PFSK-1 (cell line): ENCODE data around the gene SELENOW.
A peak's percentile ranks its signal among the peaks of the same experiment; 100 is the strongest.

Experiments
- FOXP2 ChIP-seq: optimal IDR thresholded peaks from 2 replicates; pipeline ENCODE3; 2011; ENCODE audit warnings: borderline replicate concordance, control low read depth, inconsistent platforms; ENCODE audit not compliant: insufficient read depth; ENCODE audit errors: extremely low read length, extremely low read depth
- POLR2AphosphoS5 ChIP-seq: IDR thresholded peaks from 2 replicates; pipeline ENCODE4 v1.6.1; 2012; ENCODE audit warnings: low read depth, mild to moderate bottlenecking, control low read depth, low read length, moderate library complexity
- SIN3A ChIP-seq: IDR thresholded peaks from 2 replicates; pipeline ENCODE4 v1.6.1; 2012; ENCODE audit warnings: mild to moderate bottlenecking, low read length, moderate library complexity, borderline replicate concordance; ENCODE audit not compliant: insufficient read depth
- TAF1 ChIP-seq: IDR thresholded peaks from 2 replicates; pipeline ENCODE4 v1.6.1; 2012; ENCODE audit warnings: low read length, control low read depth, borderline replicate concordance; ENCODE audit not compliant: insufficient read depth
- TF ChIP-seq, protein P1 (sequence below), 2 experiments: IDR thresholded peaks; 2 replicates each; pipeline versions ENCODE4 v1.6.1 to v1.8.0; 2011 to 2012; ENCODE audit warnings: low read depth in 2 of 2, low read length in 2 of 2, control low read depth in 1 of 2, inconsistent platforms in 1 of 2, mild to moderate bottlenecking in 1 of 2, moderate library complexity in 1 of 2; ENCODE audit not compliant: insufficient read depth in 1 of 2

SELENOW gene

DNA sequence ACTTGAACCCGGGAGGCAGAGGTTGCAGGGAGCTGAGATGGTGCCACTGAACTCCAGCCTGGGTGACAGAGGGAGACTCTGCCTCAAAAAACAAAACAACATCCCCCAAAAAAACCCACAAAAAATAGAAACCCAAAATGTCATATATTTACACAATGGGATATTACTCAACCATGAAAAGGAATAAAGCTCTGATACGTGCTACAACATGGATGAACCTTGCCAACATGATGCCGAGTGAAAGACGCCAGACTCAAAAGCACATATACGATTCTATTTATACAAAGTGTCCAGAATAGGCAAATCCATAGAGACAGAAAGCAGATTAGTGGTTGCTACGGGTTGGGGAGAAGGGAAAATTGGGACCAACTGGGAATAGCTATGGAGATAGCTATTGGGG, 27.9 kb downstream of the SELENOW start:
- TF ChIP-seq SIN3A = no peak
- TF ChIP-seq, protein P1, sequence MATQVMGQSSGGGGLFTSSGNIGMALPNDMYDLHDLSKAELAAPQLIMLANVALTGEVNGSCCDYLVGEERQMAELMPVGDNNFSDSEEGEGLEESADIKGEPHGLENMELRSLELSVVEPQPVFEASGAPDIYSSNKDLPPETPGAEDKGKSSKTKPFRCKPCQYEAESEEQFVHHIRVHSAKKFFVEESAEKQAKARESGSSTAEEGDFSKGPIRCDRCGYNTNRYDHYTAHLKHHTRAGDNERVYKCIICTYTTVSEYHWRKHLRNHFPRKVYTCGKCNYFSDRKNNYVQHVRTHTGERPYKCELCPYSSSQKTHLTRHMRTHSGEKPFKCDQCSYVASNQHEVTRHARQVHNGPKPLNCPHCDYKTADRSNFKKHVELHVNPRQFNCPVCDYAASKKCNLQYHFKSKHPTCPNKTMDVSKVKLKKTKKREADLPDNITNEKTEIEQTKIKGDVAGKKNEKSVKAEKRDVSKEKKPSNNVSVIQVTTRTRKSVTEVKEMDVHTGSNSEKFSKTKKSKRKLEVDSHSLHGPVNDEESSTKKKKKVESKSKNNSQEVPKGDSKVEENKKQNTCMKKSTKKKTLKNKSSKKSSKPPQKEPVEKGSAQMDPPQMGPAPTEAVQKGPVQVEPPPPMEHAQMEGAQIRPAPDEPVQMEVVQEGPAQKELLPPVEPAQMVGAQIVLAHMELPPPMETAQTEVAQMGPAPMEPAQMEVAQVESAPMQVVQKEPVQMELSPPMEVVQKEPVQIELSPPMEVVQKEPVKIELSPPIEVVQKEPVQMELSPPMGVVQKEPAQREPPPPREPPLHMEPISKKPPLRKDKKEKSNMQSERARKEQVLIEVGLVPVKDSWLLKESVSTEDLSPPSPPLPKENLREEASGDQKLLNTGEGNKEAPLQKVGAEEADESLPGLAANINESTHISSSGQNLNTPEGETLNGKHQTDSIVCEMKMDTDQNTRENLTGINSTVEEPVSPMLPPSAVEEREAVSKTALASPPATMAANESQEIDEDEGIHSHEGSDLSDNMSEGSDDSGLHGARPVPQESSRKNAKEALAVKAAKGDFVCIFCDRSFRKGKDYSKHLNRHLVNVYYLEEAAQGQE (IDR thresholded peaks at IDR 0.05; ENCODE audit: insufficient read depth in 1 of 2, low read depth in 2 of 2, low read length in 2 of 2) = no peak
- TF ChIP-seq TAF1 = no peak
- TF ChIP-seq POLR2AphosphoS5 = no peak
- TF ChIP-seq FOXP2 = no peak

DNA sequence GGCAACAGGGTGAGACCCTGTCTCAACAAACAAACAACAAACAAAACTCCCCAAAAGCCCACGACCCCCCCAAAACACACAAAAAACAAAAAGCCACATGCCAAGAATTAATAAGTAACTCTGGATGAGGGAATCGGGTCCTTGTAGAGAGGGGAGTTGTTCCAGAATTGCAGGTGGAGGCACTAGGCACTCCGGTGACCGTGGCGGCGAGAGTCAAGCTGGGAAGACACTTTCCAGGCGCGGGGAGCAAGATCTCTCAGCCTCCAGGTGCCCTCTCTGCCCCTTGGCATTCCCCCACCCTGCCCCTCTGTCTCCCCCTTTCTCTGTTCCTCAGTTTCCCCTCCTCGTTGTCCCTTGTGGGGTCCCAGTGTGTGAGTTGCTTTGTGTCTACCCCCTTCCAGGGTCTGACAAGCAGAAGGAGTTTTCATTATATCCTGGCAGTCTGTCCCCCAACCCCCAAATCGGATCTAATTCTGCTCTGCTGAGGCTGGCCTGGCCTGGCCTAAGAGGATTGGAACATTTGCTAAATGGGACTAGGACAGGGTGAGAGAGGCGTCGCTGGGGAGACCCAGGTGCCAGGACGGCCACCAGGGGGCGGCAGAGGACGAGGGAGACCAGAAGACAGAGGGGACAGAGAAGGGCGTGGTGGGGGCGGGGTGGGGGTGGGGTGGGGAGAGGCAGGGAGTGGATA, 34.9 kb downstream of the SELENOW start:
- no peak for TF ChIP-seq TAF1
- TF ChIP-seq FOXP2 = peak; percentile 50
- TF ChIP-seq, protein P1 (IDR thresholded peaks at IDR 0.05; ENCODE audit: insufficient read depth in 1 of 2, low read depth in 2 of 2, low read length in 2 of 2) = no peak

DNA sequence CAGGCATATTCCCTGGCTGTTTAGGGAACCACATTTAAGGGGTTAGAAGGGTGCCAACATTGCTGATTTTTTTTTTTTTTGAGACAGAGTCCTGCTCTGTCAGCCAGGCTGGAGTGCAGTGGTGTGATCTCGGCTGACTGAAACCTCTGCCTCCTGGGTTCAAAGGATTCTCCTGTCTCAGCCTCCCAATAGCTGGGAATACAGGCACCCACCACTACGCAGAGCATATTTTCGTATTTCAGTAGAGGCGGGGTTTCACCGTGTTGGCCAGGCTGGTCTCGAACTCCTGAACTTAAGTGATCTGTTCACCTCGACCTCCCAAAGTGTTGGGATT, 35.5 kb downstream of the SELENOW start:
- TF ChIP-seq POLR2AphosphoS5 (no peak), TAF1 (no peak), SIN3A (no peak), FOXP2 (no peak)
- TF ChIP-seq, protein P1 (IDR thresholded peaks at IDR 0.05; ENCODE audit: insufficient read depth in 1 of 2, low read depth in 2 of 2, low read length in 2 of 2) = no peak

- TF ChIP-seq TAF1 = no peak
- no peak for TF ChIP-seq SIN3A
- TF ChIP-seq, protein P1 (IDR thresholded peaks at IDR 0.05; ENCODE audit: insufficient read depth in 1 of 2, low read depth in 2 of 2, low read length in 2 of 2) = no peak
- TF ChIP-seq FOXP2 = no peak
- TF ChIP-seq POLR2AphosphoS5 = no peak
Measured at GRCh38 chr19:47819858-47820257, 41.4 kb downstream of the SELENOW start.

DNA sequence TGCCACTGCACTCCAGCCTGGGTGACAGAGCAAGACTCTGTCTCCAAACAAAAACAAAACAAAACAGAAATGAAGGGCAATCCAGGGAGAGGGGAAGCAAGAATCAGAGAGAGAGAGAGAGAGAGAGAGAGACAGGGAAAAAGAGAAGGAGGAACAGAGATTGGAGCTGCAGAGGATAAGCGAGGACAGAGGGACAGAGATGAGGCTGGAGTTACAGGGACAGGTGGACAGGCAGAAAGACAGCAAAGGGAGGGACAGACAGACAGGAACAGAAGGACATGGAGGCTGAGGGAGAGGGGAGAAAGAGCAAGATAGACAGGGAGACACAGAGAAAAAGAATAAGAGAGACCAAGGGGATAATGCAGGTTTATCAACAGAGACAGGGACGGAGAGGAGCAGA, 41.9 kb downstream of the SELENOW start:
- TF ChIP-seq TAF1 (no peak), POLR2AphosphoS5 (no peak), FOXP2 (no peak)
- TF ChIP-seq, protein P1 (IDR thresholded peaks at IDR 0.05; ENCODE audit: insufficient read depth in 1 of 2, low read depth in 2 of 2, low read length in 2 of 2) = no peak
